ENCODE results near the gene DNAJC17. TPM values are rescaled to one million over a fixed set of nuclear protein-coding genes. Genes with fewer than 3 reads are reported as not detected.

The DNAJC17 gene
- total RNA-seq, 1 experiment from 2014 or later = 36.1 TPM

DNA sequence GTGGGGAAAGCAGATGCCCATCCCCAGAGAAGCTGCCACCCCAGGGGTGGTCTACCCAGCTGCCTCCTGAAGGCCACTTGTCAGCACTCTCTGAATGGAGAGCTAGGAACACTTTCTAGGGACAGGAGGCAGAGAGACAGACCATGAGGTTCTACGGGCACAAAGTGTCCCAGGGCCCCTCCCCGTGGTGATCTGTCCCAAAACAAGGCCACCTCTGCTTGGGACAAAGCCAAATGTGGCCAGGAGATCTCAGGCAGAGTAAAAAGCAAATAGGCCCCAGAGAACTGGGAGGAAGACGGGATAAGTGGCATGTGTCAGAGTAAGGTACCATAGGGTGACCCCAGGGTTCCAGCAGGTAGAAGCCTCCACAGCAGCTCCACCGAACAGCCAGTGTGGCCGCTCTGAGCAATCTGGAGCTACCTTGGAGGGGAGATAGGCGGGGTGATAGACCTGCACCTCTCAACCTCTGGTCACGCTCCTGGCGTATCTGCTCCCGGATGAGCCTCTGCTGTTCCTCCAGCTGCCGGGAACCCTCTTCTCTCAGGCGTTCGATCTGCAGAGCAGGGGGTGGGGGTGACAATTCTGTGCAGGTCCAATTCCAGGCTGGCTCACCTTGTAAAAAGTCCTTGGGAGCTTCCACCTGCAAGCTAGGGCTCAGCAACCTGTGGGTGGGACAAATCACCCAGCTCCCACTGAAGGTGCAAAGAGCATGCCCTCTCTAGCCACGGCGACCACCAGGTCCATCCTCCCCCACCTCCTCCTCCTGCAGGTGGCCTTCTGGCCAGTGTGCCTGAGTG is 31.3 kb downstream of the DNAJC17 start:
- intact Hi-C loops (cut with micrococcal nuclease) = no loop called here

More for the DNA sequence above, 31.3 kb downstream of the DNAJC17 start:
- CTCF ChIA-PET = interaction anchor here (1.0 to 1.1 kb wide), 2 partner anchors 116 to 155 kb away, joined by 3 to 5 read pairs; no protein-coding TSS in a partner anchor
- no TSS peak for BruUV-seq (replicated peaks)
- Histone ChIP-seq H3K4me3 (replicated peaks in 1 of 2; ENCODE audit: low read depth in 1 of 2, low read length in 2 of 2) (no peak overlapping the region), H3K9me3 (ENCODE audit: control insufficient read depth in 1 of 2, insufficient read depth in 1 of 2, low read depth in 1 of 2, low read length in 2 of 2) (no peaks in the 10 kb centered on the region), H3K9me2 (ENCODE audit: insufficient read depth) (no peaks in the 10 kb centered on the region), H3K27ac (ENCODE audit: low read depth, low read length) (no peak overlapping the region; the same call in 1 of the 2 replicates), H3K27me3 (ENCODE audit: insufficient read depth, low read length) (no peaks in the 10 kb centered on the region), H3K36me3 (ENCODE audit: control insufficient read depth in 1 of 2, insufficient read depth in 2 of 2, low read length in 2 of 2) (peaks cover 10 to 22% of the 10 kb centered on the region in 2 experiments; a peak in 3 of 4 replicates), H3K79me2 (ENCODE audit: insufficient read depth, low read length) (no peaks in the 10 kb centered on the region), H3K4me1 (ENCODE audit: control insufficient read depth in 1 of 2, insufficient read depth in 2 of 2, low read length in 2 of 2) (peaks cover 6 to 12% of the 10 kb centered on the region in 2 experiments), H4K20me1 (ENCODE audit: insufficient read depth) (no peaks in the 10 kb centered on the region), H3K9ac (ENCODE audit: low read length) (no peak overlapping the region), H2AFZ (ENCODE audit: low read depth, low read length, poor library complexity, severe bottlenecking) (no peak overlapping the region), H3K4me2 (ENCODE audit: low read length) (no peak overlapping the region)
- RAD21 ChIA-PET (ENCODE audit: low non-redundant PET in 1 of 2, low total read pairs in 2 of 2, uncharacterized antibody in 2 of 2, unreplicated experiment in 2 of 2) = interaction anchor here in 1 of 2 experiments (1.3 kb wide), 1 partner anchor 29 kb away, joined by 3 read pairs; no protein-coding TSS in a partner anchor
- POLR2A ChIA-PET = interaction anchor here (2.1 kb wide), 1 partner anchor 12 kb away, joined by 5 read pairs; no protein-coding TSS in a partner anchor
- no peak for ATAC-seq
- TF ChIP-seq POLR2AphosphoS5 (IDR thresholded peaks at IDR 0.05; ENCODE audit: low read depth, low read length) (no peak), FOSL1 (IDR thresholded peaks at IDR 0.05; ENCODE audit: low read depth) (no peak), ZFX (IDR thresholded peaks at IDR 0.05) (no peak), EGR1 (IDR thresholded peaks at IDR 0.05; ENCODE audit: low read depth) (no peak), SIN3A (IDR thresholded peaks at IDR 0.05; ENCODE audit: low read depth) (no peak), POLR2A (IDR thresholded peaks at IDR 0.05; ENCODE audit: borderline replicate concordance, extremely low read depth, insufficient read depth, insufficient read length) (no peak), SP1 (IDR thresholded peaks at IDR 0.05; ENCODE audit: low read depth) (no peak), CEBPB (IDR thresholded peaks at IDR 0.05; ENCODE audit: low read depth) (no peak), EZH2 (IDR thresholded peaks at IDR 0.05) (no peak), EZH2phosphoT487 (IDR thresholded peaks at IDR 0.05; ENCODE audit: borderline replicate concordance) (no peak), RAD21 (IDR thresholded peaks at IDR 0.05; ENCODE audit: low read depth) (no peak), SRF (IDR thresholded peaks at IDR 0.05; ENCODE audit: low read depth) (no peak), JUND (IDR thresholded peaks at IDR 0.05) (no peak), CBX3 (IDR thresholded peaks at IDR 0.05; ENCODE audit: low read depth) (no peak)
- TF ChIP-seq, protein P1, sequence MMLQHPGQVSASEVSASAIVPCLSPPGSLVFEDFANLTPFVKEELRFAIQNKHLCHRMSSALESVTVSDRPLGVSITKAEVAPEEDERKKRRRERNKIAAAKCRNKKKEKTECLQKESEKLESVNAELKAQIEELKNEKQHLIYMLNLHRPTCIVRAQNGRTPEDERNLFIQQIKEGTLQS (IDR thresholded peaks at IDR 0.05) = no peak
- TF ChIP-seq, protein P2, sequence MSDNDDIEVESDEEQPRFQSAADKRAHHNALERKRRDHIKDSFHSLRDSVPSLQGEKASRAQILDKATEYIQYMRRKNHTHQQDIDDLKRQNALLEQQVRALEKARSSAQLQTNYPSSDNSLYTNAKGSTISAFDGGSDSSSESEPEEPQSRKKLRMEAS (IDR thresholded peaks at IDR 0.05) = no peak
- DNase-seq (ENCODE audit: low read depth, low spot score) = no peak

Data from HCT116 (cell line).